Stimulated activated naive CD8-positive, alpha-beta T cell treated with anti-CD3 and anti-CD28 coated beads, Interleukin-15, Interleukin-2, amounts not matched to agents 100 ng/mL and 50 ng/mL, for 24 hours (primary cell): ENCODE data around the gene GNAT1.
"Not testable (repeated sequence)": the region's sequence is repeated elsewhere in the genome, so short reads cannot be mapped to it uniquely, and the experiment has no call there.

Experiments used
- H3K27ac Mint-ChIP-seq: one replicate; pipeline ENCODE4 v1.8.0; 2021; ENCODE audit warnings: mild to moderate bottlenecking, mixed read lengths
- H3K27me3 Mint-ChIP-seq: one replicate; pipeline ENCODE4 v1.8.0; 2021; ENCODE audit warnings: mixed read lengths
- H3K36me3 Mint-ChIP-seq: one replicate; pipeline ENCODE4 v1.8.0; 2021; ENCODE audit warnings: low read depth, mixed read lengths
- H3K4me1 Mint-ChIP-seq: one replicate; pipeline ENCODE4 v1.8.0; 2021; ENCODE audit warnings: low read depth, mixed read lengths
- H3K4me3 Mint-ChIP-seq: one replicate; pipeline ENCODE4 v1.8.0; 2021; ENCODE audit warnings: mild to moderate bottlenecking, mixed read lengths
- H3K9me3 Mint-ChIP-seq: one replicate; pipeline ENCODE4 v1.8.0; 2021; ENCODE audit warnings: mixed read lengths

Gene GNAT1

DNA sequence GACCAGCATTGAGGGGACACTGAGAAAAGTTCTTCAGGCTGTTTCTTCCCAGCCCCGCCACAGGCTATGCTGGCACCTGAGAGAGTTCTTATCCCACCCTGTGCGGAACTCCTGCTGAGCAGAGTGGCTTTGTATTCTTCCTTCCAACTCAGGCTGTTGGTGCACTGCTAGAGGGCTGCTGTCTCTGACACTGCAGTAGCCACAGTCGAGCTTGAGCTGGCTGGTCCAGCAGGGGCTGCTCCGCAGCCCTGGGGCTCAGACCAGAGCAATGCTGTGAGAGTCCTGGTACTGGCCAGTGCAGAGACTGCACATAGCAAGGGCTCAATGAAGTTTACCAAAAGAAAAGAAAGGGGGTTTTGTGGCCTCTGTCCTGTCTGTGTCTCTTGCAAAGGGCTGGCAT lies 48.2 kb downstream of the GNAT1 start:
- Mint-ChIP-seq H3K4me1 (peaks cover 69% of the 10 kb centered on the region), H3K36me3 (peaks cover 3% of the 10 kb centered on the region), H3K27me3 (no peaks in the 10 kb centered on the region), H3K9me3 (no peaks in the 10 kb centered on the region), H3K4me3 (peak overlapping the region; percentile 95), H3K27ac (peak overlapping the region; percentile 92)

DNA sequence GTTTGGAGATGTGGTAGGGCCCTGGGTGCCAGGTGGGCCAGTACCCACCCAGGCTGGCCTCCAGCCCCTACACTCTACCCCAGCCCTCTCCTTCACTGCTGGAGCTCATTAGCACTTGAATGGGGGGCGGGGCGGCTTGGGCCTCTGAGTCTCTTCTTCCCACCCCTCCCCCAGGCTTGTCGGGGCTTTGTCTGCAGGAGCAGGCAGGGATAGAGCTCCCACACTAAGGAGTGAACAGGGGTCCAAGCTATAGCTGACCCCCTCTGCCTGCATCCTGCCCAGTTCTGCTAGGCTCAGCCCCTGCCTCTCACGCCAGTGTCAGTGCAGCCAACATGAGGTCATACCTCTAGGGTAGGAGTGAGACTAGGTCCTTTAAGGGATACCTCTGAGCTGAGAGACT lies 49.8 kb downstream of the GNAT1 start:
- peaks cover 76% of the 10 kb centered on the region for H3K4me1 Mint-ChIP-seq
- peaks cover 3% of the 10 kb centered on the region for H3K36me3 Mint-ChIP-seq
- peak overlapping the region; percentile 60 for H3K4me3 Mint-ChIP-seq
- peak overlapping the region; percentile 94 for H3K27ac Mint-ChIP-seq
- H3K9me3 Mint-ChIP-seq, result no peaks in the 10 kb centered on the region
- H3K27me3 Mint-ChIP-seq, result no peaks in the 10 kb centered on the region

DNA sequence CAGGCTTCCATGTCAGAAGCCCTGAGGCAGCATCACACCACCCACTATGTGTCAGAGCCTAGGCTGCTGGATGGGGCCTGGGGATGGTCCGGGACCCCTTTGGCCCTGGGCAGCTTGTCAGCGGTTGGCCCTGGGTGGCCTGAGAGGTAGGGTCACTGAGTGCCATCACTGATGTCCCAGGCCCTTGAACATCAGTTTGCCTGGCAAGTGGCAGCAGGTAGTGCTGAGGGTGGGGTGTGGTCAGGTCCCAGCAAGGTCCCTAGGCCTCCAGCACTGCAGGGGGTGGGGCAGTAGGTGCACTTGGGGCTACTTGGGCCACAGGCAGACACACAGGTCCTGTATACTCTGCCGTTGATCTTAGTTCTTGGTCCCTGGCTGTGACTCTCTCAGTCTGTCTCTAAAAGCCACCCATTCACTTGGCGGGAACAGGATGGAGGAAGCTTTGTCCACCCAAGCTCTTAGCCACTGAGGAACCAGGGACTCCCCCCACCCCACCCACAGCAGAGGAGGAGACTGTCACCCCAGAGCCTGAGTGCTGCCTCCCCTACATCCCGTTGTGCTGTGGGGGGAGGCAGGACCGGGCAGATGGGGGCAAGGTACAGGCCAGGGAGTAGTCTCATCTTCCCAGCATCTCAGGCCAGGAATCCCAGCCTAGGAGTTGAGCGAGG lies 50.4 kb downstream of the GNAT1 start:
- peak overlapping the region; percentile 94 for H3K27ac Mint-ChIP-seq
- no peaks in the 10 kb centered on the region for H3K27me3 Mint-ChIP-seq
- peak overlapping the region; percentile 68 for H3K4me3 Mint-ChIP-seq
- H3K36me3 Mint-ChIP-seq, result peaks cover 3% of the 10 kb centered on the region
- H3K9me3 Mint-ChIP-seq, result no peaks in the 10 kb centered on the region
- H3K4me1 Mint-ChIP-seq, result peaks cover 83% of the 10 kb centered on the region

DNA sequence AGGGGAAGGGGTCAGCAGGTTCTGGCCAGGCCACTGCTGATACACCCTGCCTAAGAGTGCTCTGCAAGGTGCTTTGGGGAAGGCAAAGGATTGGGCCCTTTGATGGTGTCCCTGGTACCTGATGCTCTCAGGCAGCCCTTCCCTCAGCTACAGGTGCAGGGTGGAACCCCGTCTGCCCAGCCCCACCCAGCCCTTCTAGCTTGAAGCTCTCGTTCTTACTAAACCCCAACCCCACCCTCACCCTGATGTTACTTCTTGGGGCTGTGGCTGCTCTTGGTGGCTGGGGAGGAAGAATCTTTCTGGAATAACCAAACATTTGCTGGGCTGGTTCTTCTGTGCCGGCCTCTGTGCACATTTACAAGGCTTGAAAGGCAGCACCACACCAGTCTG lies 51.0 kb downstream of the GNAT1 start:
- H3K36me3 Mint-ChIP-seq, result peaks cover 3% of the 10 kb centered on the region
- H3K4me1 Mint-ChIP-seq, result peaks cover 88% of the 10 kb centered on the region
- H3K27me3 Mint-ChIP-seq, result no peaks in the 10 kb centered on the region
- H3K9me3 Mint-ChIP-seq, result no peaks in the 10 kb centered on the region
- H3K4me3 Mint-ChIP-seq, result peak overlapping the region; percentile 68
- peak overlapping the region; percentile 94 for H3K27ac Mint-ChIP-seq

DNA sequence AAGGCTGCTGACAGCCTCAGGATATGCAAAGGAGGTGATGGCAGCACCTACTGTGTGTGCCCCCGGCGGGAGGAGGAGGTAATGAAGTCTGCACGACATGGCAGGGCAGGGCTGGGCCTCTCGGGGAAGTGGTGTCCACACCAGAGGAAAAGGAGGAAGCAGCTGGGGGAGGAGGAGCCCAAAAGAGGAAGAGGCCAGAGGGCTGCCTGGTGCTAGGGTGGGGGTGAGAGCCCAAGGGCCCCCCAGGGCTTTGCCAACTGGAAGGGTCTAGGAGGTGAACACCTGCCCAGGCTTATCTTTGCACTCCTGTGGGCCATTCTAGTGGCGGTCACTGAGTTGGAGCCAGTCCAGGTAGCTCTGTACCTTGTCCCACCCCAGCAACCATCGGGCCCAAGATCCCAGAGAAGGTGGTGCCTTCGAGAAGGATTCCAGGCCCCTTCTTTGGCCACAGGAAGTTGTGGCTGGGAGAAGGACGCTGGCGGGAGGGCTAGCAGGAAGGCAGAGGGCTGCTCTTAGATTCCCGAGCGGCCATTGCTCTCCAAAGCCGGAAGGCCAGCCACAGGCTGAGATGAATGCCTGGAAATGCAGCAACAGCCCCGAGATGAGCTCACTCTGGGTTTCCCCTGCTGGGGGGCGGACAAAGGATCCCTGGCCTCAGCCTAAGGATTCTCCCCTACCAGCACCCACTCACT lies 51.6 kb downstream of the GNAT1 start:
- H3K9me3 Mint-ChIP-seq, result no peaks in the 10 kb centered on the region
- H3K4me3 Mint-ChIP-seq, result peak overlapping the region; percentile 68
- H3K27ac Mint-ChIP-seq, result peak overlapping the region; percentile 94

DNA sequence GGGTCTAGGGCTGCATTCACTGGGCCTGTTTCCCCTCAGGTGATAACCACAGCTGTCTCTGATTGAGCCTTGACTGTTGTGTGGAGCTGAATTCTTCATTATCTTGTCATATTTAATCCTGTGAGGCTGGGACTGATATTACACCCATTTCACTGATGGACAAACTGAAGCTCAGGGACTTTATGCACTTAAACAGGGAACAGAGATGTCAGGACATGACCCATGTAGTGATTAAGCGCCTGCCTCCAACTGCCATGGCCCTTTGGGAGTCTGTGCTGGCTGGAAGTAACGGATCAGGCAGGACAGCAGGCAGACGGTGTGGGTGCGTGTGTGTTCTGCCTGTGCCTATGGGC lies 52.1 kb downstream of the GNAT1 start:
- Mint-ChIP-seq H3K9me3 (no peaks in the 10 kb centered on the region), H3K27me3 (no peaks in the 10 kb centered on the region), H3K36me3 (peaks cover 5% of the 10 kb centered on the region), H3K4me3 (peak overlapping the region; percentile 11), H3K27ac (peak overlapping the region; percentile 94), H3K4me1 (peaks cover 91% of the 10 kb centered on the region)

More for the DNA sequence above, 51.6 kb downstream of the GNAT1 start:
- peaks cover 3% of the 10 kb centered on the region for H3K36me3 Mint-ChIP-seq
- peaks cover 91% of the 10 kb centered on the region for H3K4me1 Mint-ChIP-seq
- H3K27me3 Mint-ChIP-seq, result no peaks in the 10 kb centered on the region

DNA sequence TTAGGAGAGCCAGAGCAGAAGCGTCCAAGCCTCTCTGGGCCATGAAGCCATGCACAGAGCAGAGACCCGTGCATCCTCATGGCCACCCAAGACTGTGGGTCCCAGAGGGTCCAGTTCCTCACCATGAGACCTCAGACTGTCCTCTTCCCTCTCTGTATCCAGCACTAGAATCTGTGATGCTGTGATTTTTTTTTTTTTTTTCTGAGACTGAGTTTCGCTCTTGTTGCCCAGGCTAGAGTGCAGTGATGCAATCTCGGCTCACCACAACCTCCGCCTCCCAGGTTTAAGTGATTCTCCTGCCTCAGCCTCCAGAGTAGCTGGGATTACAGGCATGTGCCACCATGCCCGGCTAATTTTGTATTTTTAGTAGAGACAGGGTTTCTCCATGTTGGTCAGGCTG lies 53.4 kb downstream of the GNAT1 start:
- Mint-ChIP-seq H3K4me3 (peak overlapping the region; percentile 80), H3K27ac (peak overlapping the region; percentile 97), H3K4me1 (peaks cover 86% of the 10 kb centered on the region)
- H3K27me3 Mint-ChIP-seq, H3K9me3 Mint-ChIP-seq, H3K36me3 Mint-ChIP-seq: not testable (repeated sequence)

DNA sequence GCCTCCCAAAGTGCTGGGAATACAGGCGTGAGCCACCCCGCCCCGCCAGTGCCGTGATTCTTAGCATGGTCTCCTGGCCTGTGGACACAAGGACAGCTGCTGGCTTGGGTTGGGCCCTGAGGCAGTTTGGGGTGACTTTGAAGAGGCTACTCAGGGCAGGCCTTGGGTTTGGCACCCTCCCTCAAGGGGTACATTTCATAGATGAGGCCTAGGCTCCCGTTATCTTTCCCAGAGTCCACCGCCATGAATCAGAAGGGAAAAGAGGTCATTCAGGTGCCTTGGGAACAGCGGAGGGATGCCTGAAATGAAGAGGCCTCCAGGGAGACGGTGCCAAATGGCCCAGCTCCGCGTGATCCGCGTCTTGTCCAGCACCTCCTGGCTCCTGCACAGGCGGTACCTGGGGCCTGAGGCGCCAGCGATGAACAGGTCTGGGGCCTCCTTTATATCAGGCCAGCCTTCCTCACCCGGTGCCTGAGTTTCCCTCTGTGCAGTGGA lies 53.9 kb downstream of the GNAT1 start:
- peaks cover 7% of the 10 kb centered on the region for H3K36me3 Mint-ChIP-seq
- H3K9me3 Mint-ChIP-seq, result no peaks in the 10 kb centered on the region
- peak overlapping the region; percentile 97 for H3K27ac Mint-ChIP-seq
- H3K4me3 Mint-ChIP-seq, result peak overlapping the region; percentile 80
- H3K4me1 Mint-ChIP-seq, result peaks cover 86% of the 10 kb centered on the region
- H3K27me3 Mint-ChIP-seq, result no peaks in the 10 kb centered on the region

DNA sequence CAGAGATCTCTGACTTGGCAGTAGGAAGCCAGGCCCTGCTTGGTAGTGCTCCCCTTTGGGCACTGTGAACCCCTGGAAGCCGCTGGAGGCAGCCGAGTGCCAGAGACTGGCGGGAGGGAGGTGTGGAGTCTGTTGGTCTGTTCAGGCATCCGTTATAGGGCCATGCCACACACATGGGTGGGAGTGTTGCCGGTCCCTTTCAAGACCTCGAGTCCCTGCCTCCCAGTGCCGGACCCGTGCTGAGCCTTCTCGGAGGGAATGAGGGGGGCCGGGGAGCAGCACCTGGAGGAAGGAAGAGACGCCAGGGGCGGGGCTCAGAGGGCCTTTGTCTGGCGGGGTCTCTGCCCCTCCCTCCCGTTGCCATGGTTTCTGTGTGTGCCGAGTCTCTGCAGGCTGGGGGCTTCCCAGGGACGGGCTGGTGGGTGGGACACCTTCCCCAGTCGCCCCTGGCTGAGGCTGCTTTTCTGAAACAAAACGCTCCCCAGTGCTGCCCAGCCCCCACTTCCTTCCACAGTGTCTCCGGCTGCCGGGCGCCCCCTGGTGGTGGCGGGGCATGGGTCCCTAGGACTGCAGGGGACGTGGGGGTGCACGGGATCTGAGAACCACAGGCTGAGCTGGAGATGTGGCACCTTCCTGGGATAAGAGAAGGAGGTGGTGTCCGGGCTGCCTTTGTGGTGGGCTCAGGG lies 54.6 kb downstream of the GNAT1 start:
- Mint-ChIP-seq H3K36me3 (peaks cover 8% of the 10 kb centered on the region), H3K27me3 (no peaks in the 10 kb centered on the region), H3K27ac (peak overlapping the region; percentile 97), H3K4me1 (peaks cover 88% of the 10 kb centered on the region), H3K4me3 (peak overlapping the region; percentile 80), H3K9me3 (no peaks in the 10 kb centered on the region)

DNA sequence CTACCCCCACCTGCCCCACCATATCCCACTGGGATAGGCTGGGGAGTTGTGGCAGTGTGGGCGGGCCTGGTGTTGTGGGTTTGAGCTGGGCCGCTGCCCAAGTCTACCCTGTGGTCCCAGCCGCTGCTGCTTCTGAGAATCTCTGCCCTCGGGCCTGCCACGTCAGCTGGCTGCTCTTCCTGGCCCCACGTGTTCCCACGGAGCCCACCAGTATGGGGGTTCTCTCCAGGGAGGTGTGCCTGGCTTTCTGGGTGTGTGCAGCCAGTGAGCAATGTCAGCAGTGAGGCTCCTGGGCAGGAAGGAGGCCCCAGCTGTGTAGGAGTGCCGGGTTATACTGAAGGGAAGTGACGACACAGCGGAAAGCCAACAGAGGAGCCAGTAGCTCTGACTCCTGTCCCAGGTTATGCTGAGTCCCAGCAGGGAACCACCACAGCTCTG lies 55.1 kb downstream of the GNAT1 start:
- H3K27me3 Mint-ChIP-seq, result no peaks in the 10 kb centered on the region
- H3K9me3 Mint-ChIP-seq, result no peaks in the 10 kb centered on the region
- peak overlapping the region; percentile 80 for H3K4me3 Mint-ChIP-seq
- H3K4me1 Mint-ChIP-seq, result peaks cover 88% of the 10 kb centered on the region
- peaks cover 12% of the 10 kb centered on the region for H3K36me3 Mint-ChIP-seq
- peak overlapping the region; percentile 97 for H3K27ac Mint-ChIP-seq
